HEK293T (cell line): ENCODE data around the gene F8A2.

Experiments used
- ARNT ChIP-seq: fragments of 450-650 bp; IDR thresholded peaks from 2 replicates; pipeline ENCODE4 v1.6.1; 2017; ENCODE audit warnings: mild to moderate bottlenecking
- BHLHE40 ChIP-seq: fragments of 450-650 bp; IDR thresholded peaks from 2 replicates; pipeline ENCODE4 v1.6.1; 2016; ENCODE audit warnings: mild to moderate bottlenecking, moderate library complexity, borderline replicate concordance
- ELF4 ChIP-seq: fragments of 450-650 bp; IDR thresholded peaks from 2 replicates; pipeline ENCODE4 v1.6.1; 2017; ENCODE audit warnings: antibody characterized with exemption
- FOXA1 ChIP-seq: fragments of 450-650 bp; IDR thresholded peaks from 2 replicates; pipeline ENCODE4 v1.6.1; 2016; ENCODE audit warnings: mild to moderate bottlenecking
- FOXM1 ChIP-seq: fragments of 450-650 bp; IDR thresholded peaks from 2 replicates; pipeline ENCODE4 v1.6.1; 2017; ENCODE audit warnings: mild to moderate bottlenecking, borderline replicate concordance
- HDGF ChIP-seq: fragments of 450-650 bp; IDR thresholded peaks from 2 replicates; pipeline ENCODE4 v1.6.1; 2017; ENCODE audit warnings: antibody characterized with exemption, borderline replicate concordance
- L3MBTL2 ChIP-seq: fragments of 450-650 bp; conservative IDR thresholded peaks from 2 replicates; pipeline ENCODE4 v1.6.1; 2016; ENCODE audit warnings: mild to moderate bottlenecking
- PKNOX1 ChIP-seq: fragments of 450-650 bp; IDR thresholded peaks from 2 replicates; pipeline ENCODE4 v1.6.1; 2016
- SP1 ChIP-seq: fragments of 450-650 bp; IDR thresholded peaks from 2 replicates; pipeline ENCODE4 v1.6.1; 2017
- SUZ12 ChIP-seq: fragments of 450-650 bp; IDR thresholded peaks from 2 replicates; pipeline ENCODE4 v1.6.1; 2016; ENCODE audit warnings: mild to moderate bottlenecking
- TARDBP ChIP-seq: fragments of 450-650 bp; IDR thresholded peaks from 2 replicates; pipeline ENCODE4 v1.6.1; 2016
- ZNF384 ChIP-seq: fragments of 450-650 bp; IDR thresholded peaks from 2 replicates; pipeline ENCODE4 v1.6.1; 2016

- no peak for TF ChIP-seq SP1
- TF ChIP-seq FOXA1 = no peak
- no peak for TF ChIP-seq BHLHE40
- no peak for TF ChIP-seq ELF4
- no peak for TF ChIP-seq PKNOX1
- no peak for TF ChIP-seq SUZ12
- TF ChIP-seq ARNT = no peak
- TF ChIP-seq FOXM1 = no peak
- no peak for TF ChIP-seq ZNF384
- no peak for TF ChIP-seq HDGF
- no peak for TF ChIP-seq TARDBP
- no peak for TF ChIP-seq L3MBTL2
These were observed 7.7 kb downstream of the F8A2 start for GRCh38 chrX:155389634-155390033.
